SK-N-SH treated with all-trans-retinoic acid at 6 μM for 48 hours (cell line): Measurements from ENCODE around the gene PCSK5.

ENCODE experiments used
- ATAC-seq: fragments of 200-7000 bp; cut with Tn5 transposase; 3 replicates; pipeline ENCODE4 v1.9.1; 2020; ENCODE audit warnings: mild to moderate bottlenecking, moderate library complexity
- ARNTL ChIP-seq: fragments of 450-650 bp; formaldehyde crosslinking; IDR thresholded peaks from 2 replicates; pipeline ENCODE4 v1.5.0; 2020; ENCODE audit warnings: low read depth, mild to moderate bottlenecking, moderate library complexity, borderline replicate concordance
- BACH2 ChIP-seq: fragments of 250-450 bp; sonication (Bioruptor Pico); IDR thresholded peaks from 2 replicates; pipeline ENCODE4 v1.9.0; 2021; ENCODE audit warnings: mild to moderate bottlenecking, borderline replicate concordance
- CSDC2 ChIP-seq: fragments of 250-450 bp; sonication (Bioruptor Pico); IDR thresholded peaks from 2 replicates; pipeline ENCODE4 v1.5.0; 2020; ENCODE audit warnings: mild to moderate bottlenecking, moderate library complexity
- ESRRG ChIP-seq: fragments of 250-450 bp; sonication (Bioruptor Pico); IDR thresholded peaks from 2 replicates; pipeline ENCODE4 v1.6.1; 2021; ENCODE audit warnings: mild to moderate bottlenecking
- GLIS3 ChIP-seq: fragments of 250-450 bp; sonication (Bioruptor Pico); IDR thresholded peaks from 2 replicates; pipeline ENCODE4 v1.5.0; 2020; ENCODE audit warnings: mild to moderate bottlenecking, moderate library complexity
- ISL1 ChIP-seq: fragments of 250-450 bp; sonication (Bioruptor Pico); IDR thresholded peaks from 2 replicates; pipeline ENCODE4 v2.1.2; 2022; ENCODE audit warnings: mild to moderate bottlenecking, moderate library complexity
- TCF4 ChIP-seq: fragments of 250-450 bp; sonication (Bioruptor Pico); IDR thresholded peaks from 2 replicates; pipeline ENCODE4 v1.8.0; 2021; ENCODE audit warnings: mild to moderate bottlenecking, moderate library complexity, borderline replicate concordance
- TOX ChIP-seq: fragments of 250-450 bp; sonication (Bioruptor Pico); IDR thresholded peaks from 2 replicates; pipeline ENCODE4 v1.8.0; 2021; ENCODE audit warnings: mild to moderate bottlenecking, moderate library complexity, borderline replicate concordance
- ZC3H10 ChIP-seq: fragments of 250-450 bp; sonication (Bioruptor Pico); IDR thresholded peaks from 2 replicates; pipeline ENCODE4 v1.5.1; 2021; ENCODE audit warnings: mild to moderate bottlenecking, moderate library complexity
- ZFP3 ChIP-seq: fragments of 250-450 bp; sonication (Bioruptor Pico); IDR thresholded peaks from 2 replicates; pipeline ENCODE4 v1.5.0; 2020; ENCODE audit warnings: mild to moderate bottlenecking, moderate library complexity
- ZFP30 ChIP-seq: fragments of 450-650 bp; formaldehyde crosslinking; IDR thresholded peaks from 2 replicates; pipeline ENCODE4 v1.5.0; 2022; ENCODE audit warnings: mild to moderate bottlenecking, moderate library complexity
- ZNF565 ChIP-seq: fragments of 450-650 bp; formaldehyde crosslinking; conservative IDR thresholded peaks from 2 replicates; pipeline ENCODE4 v1.5.0; 2020; ENCODE audit warnings: low read depth, mild to moderate bottlenecking, moderate library complexity
- ZNF70 ChIP-seq: fragments of 450-650 bp; formaldehyde crosslinking; IDR thresholded peaks from 2 replicates; pipeline ENCODE4 v1.5.0; 2020; ENCODE audit warnings: mild to moderate bottlenecking, moderate library complexity
- ZNF8 ChIP-seq: fragments of 450-650 bp; formaldehyde crosslinking; IDR thresholded peaks from 2 replicates; pipeline ENCODE4 v1.5.0; 2020; ENCODE audit warnings: mild to moderate bottlenecking, moderate library complexity
- TF ChIP-seq, protein P1 (sequence below): fragments of 250-450 bp; sonication (Bioruptor Pico); IDR thresholded peaks from 2 replicates; pipeline ENCODE4 v1.8.0; 2021; ENCODE audit warnings: low read depth, mild to moderate bottlenecking, moderate library complexity, borderline replicate concordance
- TF ChIP-seq, protein P2 (sequence below): fragments of 250-450 bp; sonication (Bioruptor Pico); IDR thresholded peaks from 2 replicates; pipeline ENCODE4 v1.5.0; 2020; ENCODE audit warnings: mild to moderate bottlenecking, moderate library complexity
- TF ChIP-seq, protein P3 (sequence below): fragments of 250-450 bp; sonication (Bioruptor Pico); IDR thresholded peaks from 2 replicates; pipeline ENCODE4 v1.5.1; 2021; ENCODE audit warnings: mild to moderate bottlenecking, moderate library complexity

The PCSK5 gene

DNA sequence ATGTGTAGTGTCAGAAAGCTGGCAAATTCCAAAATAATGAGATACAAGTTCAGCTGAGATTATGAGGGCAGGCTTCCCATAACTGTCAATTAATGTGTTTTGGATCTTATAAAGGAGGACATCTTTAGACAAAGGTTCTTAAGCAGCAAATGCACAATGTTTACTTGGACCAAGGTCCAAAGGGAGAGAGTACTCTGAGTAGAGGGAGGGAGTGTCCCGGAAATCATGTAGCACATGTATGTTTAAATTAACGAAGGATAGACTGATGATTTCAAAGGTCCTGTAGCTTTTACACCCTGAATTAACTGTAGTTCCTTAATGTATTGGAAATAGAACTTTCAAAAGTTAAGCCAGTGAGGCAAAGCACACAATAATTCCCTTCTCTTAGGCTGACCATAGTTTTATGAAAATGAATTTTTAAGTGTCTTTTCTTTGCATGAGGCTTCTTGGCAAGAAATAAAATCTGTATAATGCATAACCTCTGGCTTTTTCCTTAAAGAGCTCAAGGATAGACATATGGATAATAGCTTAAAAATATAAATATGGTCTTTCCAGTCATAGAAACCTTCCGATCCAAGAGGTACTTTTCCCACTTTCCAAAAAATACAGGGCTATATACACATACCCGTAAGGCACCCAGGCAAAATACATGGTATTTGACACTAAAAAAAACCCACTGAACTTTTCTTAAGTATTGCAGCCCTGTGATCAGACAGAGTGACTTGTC lies 93.0 kb downstream of the PCSK5 start:
- ATAC-seq, result no peak
- no peak for TF ChIP-seq ARNTL
- TF ChIP-seq ISL1 (CRISPR knock-in tag), result no peak
- no peak for TF ChIP-seq ESRRG (CRISPR knock-in tag)
- TF ChIP-seq, protein P1, sequence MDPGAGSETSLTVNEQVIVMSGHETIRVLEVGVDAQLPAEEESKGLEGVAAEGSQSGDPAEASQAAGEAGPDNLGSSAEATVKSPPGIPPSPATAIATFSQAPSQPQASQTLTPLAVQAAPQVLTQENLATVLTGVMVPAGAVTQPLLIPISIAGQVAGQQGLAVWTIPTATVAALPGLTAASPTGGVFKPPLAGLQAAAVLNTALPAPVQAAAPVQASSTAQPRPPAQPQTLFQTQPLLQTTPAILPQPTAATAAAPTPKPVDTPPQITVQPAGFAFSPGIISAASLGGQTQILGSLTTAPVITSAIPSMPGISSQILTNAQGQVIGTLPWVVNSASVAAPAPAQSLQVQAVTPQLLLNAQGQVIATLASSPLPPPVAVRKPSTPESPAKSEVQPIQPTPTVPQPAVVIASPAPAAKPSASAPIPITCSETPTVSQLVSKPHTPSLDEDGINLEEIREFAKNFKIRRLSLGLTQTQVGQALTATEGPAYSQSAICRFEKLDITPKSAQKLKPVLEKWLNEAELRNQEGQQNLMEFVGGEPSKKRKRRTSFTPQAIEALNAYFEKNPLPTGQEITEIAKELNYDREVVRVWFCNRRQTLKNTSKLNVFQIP (CRISPR knock-in tag), result no peak
- TF ChIP-seq ZFP3 (CRISPR knock-in tag), result no peak
- TF ChIP-seq ZFP30, result no peak
- no peak for TF ChIP-seq ZNF565 (CRISPR knock-in tag)
- no peak for TF ChIP-seq CSDC2 (CRISPR knock-in tag)
- TF ChIP-seq ZC3H10 (CRISPR knock-in tag), result no peak
- no peak for TF ChIP-seq ZNF70 (CRISPR knock-in tag)
- no peak for TF ChIP-seq TOX (CRISPR knock-in tag)
- TF ChIP-seq BACH2 (CRISPR knock-in tag), result no peak

DNA sequence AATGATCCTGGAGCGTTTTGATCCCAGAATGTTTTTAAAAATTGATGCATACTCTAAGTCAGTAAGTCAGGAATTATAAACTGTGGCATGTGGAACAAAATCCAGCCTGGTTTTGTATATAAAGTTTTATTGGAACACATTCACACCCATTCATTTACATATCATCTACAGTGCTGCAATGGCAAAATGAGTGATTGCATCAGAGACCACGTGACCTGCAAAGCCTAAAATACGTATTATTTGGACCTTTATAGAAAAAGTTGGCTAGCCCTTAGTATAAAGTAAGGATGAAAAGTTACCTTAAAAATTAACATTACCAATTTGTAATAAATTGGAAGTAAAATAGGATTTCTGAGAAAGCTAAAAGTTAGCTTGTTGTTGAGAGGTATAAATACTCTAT lies 95.0 kb downstream of the PCSK5 start:
- ATAC-seq, result no peak
- TF ChIP-seq BACH2 (CRISPR knock-in tag) (no peak), TCF4 (no peak), ZNF8 (no peak), GLIS3 (CRISPR knock-in tag) (no peak), CSDC2 (CRISPR knock-in tag) (no peak)
- TF ChIP-seq, protein P1 (CRISPR knock-in tag), result no peak
- TF ChIP-seq, protein P2, sequence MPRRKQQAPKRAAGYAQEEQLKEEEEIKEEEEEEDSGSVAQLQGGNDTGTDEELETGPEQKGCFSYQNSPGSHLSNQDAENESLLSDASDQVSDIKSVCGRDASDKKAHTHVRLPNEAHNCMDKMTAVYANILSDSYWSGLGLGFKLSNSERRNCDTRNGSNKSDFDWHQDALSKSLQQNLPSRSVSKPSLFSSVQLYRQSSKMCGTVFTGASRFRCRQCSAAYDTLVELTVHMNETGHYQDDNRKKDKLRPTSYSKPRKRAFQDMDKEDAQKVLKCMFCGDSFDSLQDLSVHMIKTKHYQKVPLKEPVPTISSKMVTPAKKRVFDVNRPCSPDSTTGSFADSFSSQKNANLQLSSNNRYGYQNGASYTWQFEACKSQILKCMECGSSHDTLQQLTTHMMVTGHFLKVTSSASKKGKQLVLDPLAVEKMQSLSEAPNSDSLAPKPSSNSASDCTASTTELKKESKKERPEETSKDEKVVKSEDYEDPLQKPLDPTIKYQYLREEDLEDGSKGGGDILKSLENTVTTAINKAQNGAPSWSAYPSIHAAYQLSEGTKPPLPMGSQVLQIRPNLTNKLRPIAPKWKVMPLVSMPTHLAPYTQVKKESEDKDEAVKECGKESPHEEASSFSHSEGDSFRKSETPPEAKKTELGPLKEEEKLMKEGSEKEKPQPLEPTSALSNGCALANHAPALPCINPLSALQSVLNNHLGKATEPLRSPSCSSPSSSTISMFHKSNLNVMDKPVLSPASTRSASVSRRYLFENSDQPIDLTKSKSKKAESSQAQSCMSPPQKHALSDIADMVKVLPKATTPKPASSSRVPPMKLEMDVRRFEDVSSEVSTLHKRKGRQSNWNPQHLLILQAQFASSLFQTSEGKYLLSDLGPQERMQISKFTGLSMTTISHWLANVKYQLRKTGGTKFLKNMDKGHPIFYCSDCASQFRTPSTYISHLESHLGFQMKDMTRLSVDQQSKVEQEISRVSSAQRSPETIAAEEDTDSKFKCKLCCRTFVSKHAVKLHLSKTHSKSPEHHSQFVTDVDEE, result no peak

DNA sequence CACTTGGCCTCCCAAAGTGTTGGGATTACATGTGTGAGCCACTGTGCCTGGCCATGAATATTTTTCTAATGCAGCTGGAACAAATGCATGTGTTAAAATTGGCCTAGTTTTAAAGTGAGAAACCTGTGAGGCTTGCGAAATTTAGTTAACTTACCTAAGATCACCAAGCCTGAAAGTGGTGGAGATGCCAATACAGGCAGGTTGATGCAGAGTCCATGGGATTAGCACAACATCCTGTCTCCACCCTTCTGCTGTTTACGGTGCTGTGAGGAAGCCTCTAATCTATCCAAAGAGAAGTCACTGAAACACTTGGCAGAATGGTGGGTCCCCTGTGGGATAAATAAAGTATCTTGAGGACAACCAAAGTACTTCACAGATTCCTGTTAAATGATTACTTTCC lies 98.2 kb downstream of the PCSK5 start:
- TF ChIP-seq CSDC2 (CRISPR knock-in tag), result no peak
- no peak for TF ChIP-seq ZNF565 (CRISPR knock-in tag)
- TF ChIP-seq ZNF70 (CRISPR knock-in tag), result no peak
- TF ChIP-seq, all 23 proteins: peak for 0
- ATAC-seq, result no peak

DNA sequence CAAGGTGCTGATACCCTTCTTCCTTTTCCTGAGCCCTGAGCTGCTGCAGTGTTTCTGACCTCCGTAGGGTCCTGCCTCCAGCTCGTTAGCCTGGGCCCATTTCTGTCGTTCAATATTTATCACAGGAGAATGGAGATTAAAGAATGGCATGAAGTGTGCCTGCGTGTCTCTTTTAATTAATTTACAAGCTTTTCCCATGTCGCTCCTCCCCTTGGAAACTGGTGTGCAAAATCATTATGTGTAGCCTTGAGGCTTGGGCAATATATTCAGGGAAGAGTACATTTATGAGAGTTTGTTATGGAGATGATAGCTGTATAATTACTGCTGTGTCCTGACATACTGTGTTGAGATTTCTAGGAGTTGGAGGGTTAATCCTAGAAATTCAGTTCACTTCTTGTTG lies 99.7 kb downstream of the PCSK5 start:
- ATAC-seq, result no peak

DNA sequence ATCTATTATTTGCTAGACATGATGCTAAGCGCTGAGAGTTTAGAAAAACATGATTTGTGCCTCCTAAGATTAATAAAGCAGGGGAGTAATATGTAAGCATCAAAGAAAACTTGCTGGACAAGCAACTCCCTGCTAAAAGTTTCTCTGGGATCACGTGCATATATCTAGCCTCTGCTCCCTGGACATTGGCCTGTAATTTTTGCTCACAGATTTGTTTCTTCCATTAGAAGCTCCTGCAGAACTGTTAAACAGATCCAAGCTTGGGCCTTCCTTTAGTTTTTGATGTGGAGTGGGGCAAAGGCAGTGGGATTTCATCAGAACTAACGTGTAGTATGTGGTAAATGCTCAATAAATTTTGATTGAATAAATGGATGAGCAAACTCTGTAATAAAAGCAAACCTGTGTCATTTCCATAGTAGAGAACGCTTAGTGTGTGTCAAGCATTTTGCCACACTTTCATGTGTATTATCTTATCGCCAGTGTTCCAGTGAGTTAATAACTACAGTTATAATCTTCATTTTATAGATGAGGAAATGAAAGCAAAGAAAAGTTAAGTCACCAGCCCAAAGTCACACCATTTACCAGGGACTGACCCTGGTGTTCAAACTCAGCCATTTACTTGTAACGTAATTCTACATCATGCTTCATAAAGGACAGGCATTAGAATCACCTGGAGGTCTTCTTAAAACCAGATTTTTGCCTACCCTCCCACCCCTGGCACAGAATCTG lies 100.3 kb downstream of the PCSK5 start:
- ATAC-seq, result no peak
- TF ChIP-seq, protein P3, sequence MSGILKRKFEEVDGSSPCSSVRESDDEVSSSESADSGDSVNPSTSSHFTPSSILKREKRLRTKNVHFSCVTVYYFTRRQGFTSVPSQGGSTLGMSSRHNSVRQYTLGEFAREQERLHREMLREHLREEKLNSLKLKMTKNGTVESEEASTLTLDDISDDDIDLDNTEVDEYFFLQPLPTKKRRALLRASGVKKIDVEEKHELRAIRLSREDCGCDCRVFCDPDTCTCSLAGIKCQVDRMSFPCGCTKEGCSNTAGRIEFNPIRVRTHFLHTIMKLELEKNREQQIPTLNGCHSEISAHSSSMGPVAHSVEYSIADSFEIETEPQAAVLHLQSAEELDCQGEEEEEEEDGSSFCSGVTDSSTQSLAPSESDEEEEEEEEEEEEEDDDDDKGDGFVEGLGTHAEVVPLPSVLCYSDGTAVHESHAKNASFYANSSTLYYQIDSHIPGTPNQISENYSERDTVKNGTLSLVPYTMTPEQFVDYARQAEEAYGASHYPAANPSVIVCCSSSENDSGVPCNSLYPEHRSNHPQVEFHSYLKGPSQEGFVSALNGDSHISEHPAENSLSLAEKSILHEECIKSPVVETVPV (CRISPR knock-in tag), result no peak
- no peak for TF ChIP-seq ZFP3 (CRISPR knock-in tag)
- TF ChIP-seq ZNF8, result no peak
- no peak for TF ChIP-seq ARNTL
- TF ChIP-seq, protein P2, result no peak
- TF ChIP-seq, protein P1 (CRISPR knock-in tag), result no peak
- TF ChIP-seq ZNF565 (CRISPR knock-in tag), result no peak

More for the DNA sequence above, 99.7 kb downstream of the PCSK5 start:
- TF ChIP-seq ZNF565 (CRISPR knock-in tag) (no peak), ARNTL (no peak), TCF4 (no peak), TOX (CRISPR knock-in tag) (no peak)
